ENCODE results near the gene ZNF804B. TPM values are rescaled to one million over a fixed set of nuclear protein-coding genes. Genes with fewer than 3 reads are reported as not detected.

The ZNF804B gene
- total and polyA plus RNA-seq, 8 donors: 0.37 TPM; not detected in 7

- Histone ChIP-seq H3K27me3 (no peaks in the 10 kb centered on the region), H3K36me3 (no peaks in the 10 kb centered on the region), H3K4me1 (no peaks in the 10 kb centered on the region), H3K27ac (no peak overlapping the region), H3K4me3 (no peak overlapping the region), H3K9me3 (peaks cover 0 to 4% (median 1%) of the 10 kb centered on the region in 4 donors)
- 83 to 95% (median 91%) methylated on average over 3 of the region's 3 CpGs for WGBS, 5 donors
- DNase-seq: no peak
- intact Hi-C loops (cut with DNase I; ENCODE audit: low total_unique reads): no loop called here
- TF ChIP-seq EP300 (IDR thresholded peaks at IDR 0.05) (no peak), POLR2A (IDR thresholded peaks at IDR 0.05) (no peak), CTCF (IDR thresholded peaks at IDR 0.05) (no peak), POLR2AphosphoS5 (IDR thresholded peaks at IDR 0.05) (no peak)
Observed at GRCh38 chr7:89017695-89018094, 258.2 kb downstream of the ZNF804B start.

DNA sequence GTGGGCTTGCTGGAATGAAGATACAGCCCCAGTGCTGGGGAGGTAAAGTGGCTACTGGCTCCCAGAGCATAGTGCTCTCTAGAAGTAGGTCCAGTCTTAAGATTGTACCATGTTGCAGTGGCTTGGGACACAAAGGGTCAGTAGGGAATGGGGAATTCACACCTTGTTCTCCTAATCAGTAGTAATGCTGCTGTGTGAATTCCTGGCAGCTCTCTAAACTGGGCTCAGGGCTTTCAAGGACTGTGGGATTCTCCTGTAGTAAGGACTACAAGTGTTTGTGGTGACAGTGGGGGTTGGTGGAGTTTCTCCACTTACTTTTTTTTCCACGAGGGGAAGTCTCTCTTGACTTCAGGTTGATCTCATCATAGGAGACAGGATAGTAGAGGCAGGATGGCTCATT lies 262.2 kb downstream of the ZNF804B start:
- no peaks in the 10 kb centered on the region for H3K4me1 ChIP-seq
- WGBS, 5 donors: 29 to 67% (median 38%) methylated on average over 1 of the region's 1 CpG
- no peak for TF ChIP-seq EP300 (IDR thresholded peaks at IDR 0.05)
- H3K27me3 ChIP-seq: no peaks in the 10 kb centered on the region
- no peak for DNase-seq
- H3K36me3 ChIP-seq: no peaks in the 10 kb centered on the region
- intact Hi-C loops (cut with DNase I; ENCODE audit: low total_unique reads): no loop called here
- H3K27ac ChIP-seq: no peak overlapping the region
- H3K9me3 ChIP-seq: no peaks in the 10 kb centered on the region
- H3K4me3 ChIP-seq: no peak overlapping the region

DNA sequence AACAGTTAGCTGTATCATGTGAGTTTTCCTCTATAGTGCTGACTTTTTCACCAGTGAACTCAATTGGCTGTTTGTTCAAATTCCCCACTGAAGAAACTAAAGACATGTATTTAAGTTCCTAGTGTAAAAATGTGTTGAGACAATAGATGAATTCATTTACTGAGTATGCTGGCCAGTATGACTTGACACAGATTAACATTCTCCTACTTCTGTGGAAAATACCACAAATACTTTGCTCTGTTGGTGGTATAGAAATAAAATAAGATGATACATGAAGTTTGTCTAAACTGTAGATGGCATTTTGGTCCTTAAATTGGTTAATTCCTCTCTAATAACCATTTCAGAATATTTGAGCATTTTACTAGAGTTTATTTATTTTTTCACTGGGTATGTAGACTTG lies 263.7 kb downstream of the ZNF804B start:
- H3K27me3 ChIP-seq: no peaks in the 10 kb centered on the region
- H3K9me3 ChIP-seq: no peaks in the 10 kb centered on the region
- no peak overlapping the region for H3K4me3 ChIP-seq
- H3K36me3 ChIP-seq: no peaks in the 10 kb centered on the region
- H3K4me1 ChIP-seq: no peaks in the 10 kb centered on the region
- TF ChIP-seq EP300 (IDR thresholded peaks at IDR 0.05) (no peak), POLR2AphosphoS5 (IDR thresholded peaks at IDR 0.05) (no peak), CTCF (IDR thresholded peaks at IDR 0.05) (no peak), POLR2A (IDR thresholded peaks at IDR 0.05) (no peak)
- intact Hi-C loops (cut with DNase I; ENCODE audit: low total_unique reads): no loop called here
- H3K27ac ChIP-seq: no peak overlapping the region
- DNase-seq: no peak

- Histone ChIP-seq H3K27me3 (no peaks in the 10 kb centered on the region), H3K27ac (no peak overlapping the region), H3K36me3 (no peaks in the 10 kb centered on the region), H3K4me3 (no peak overlapping the region), H3K4me1 (no peaks in the 10 kb centered on the region), H3K9me3 (no peaks in the 10 kb centered on the region)
- TF ChIP-seq POLR2AphosphoS5 (IDR thresholded peaks at IDR 0.05): no peak
- no peak for TF ChIP-seq EP300 (IDR thresholded peaks at IDR 0.05)
- no peak for TF ChIP-seq POLR2A (IDR thresholded peaks at IDR 0.05)
- no peak for TF ChIP-seq CTCF (IDR thresholded peaks at IDR 0.05)
- intact Hi-C loops (cut with DNase I; ENCODE audit: low total_unique reads): no loop called here
- 46 to 60% (median 50%) methylated on average over 1 of the region's 1 CpG for WGBS, 5 donors
- no peak for DNase-seq
Observed at GRCh38 chr7:89023877-89024276, 264.4 kb downstream of the ZNF804B start.

GRCh38 chr7:89027781-89028180 lies 268.3 kb downstream of the ZNF804B start:
- Histone ChIP-seq H3K9me3 (no peaks in the 10 kb centered on the region), H3K27me3 (no peaks in the 10 kb centered on the region), H3K27ac (no peak overlapping the region), H3K4me3 (no peak overlapping the region), H3K36me3 (no peaks in the 10 kb centered on the region), H3K4me1 (no peaks in the 10 kb centered on the region)
- intact Hi-C loops (cut with DNase I; ENCODE audit: low total_unique reads): no loop called here
- WGBS, 5 donors: 7 to 23% (median 12%) methylated on average over 1 of the region's 1 CpG
- no peak for TF ChIP-seq EP300 (IDR thresholded peaks at IDR 0.05)
- no peak for TF ChIP-seq CTCF (IDR thresholded peaks at IDR 0.05)
- no peak for TF ChIP-seq POLR2AphosphoS5 (IDR thresholded peaks at IDR 0.05)
- no peak for TF ChIP-seq POLR2A (IDR thresholded peaks at IDR 0.05)
- DNase-seq: no peak
